Measurements from ENCODE around the gene RPL31. TPM values are rescaled to one million over a fixed set of nuclear protein-coding genes. Genes with fewer than 3 reads are reported as not detected.

The RPL31 gene
- total and polyA plus RNA-seq, 2 donors (not counting 1 experiment from before 2014, with no cell fraction given), result 1,767 to 2,170 TPM

GRCh38 chr2:100990650-100991403 lies 11.3 kb upstream of the RPL31 start:
- POLR2A ChIA-PET, result no interaction called here
- no peak for ATAC-seq (ENCODE audit: low read depth)
- CTCF ChIA-PET, result no interaction called here

More at GRCh38 chr2:100990650-100991403, 11.3 kb upstream of the RPL31 start:
- H2AFZ ChIP-seq (ENCODE audit: insufficient read depth, low read depth, low read length, poor library complexity, severe bottlenecking), result no peak overlapping the region
- H3K4me2 ChIP-seq (replicated peaks; ENCODE audit: low read depth, low read length, poor library complexity, severe bottlenecking), result no peak overlapping the region
- no peak overlapping the region for H3K27ac Mint-ChIP-seq
- no peaks in the 10 kb centered on the region for H3K36me3 ChIP-seq (replicated peaks in 1 of 2; ENCODE audit: control extremely low read depth in 1 of 2, control insufficient read depth in 1 of 2, extremely low read depth in 1 of 2, insufficient read depth in 2 of 2, low read length in 1 of 2)
- H3K9ac ChIP-seq (ENCODE audit: low read length), result no peak overlapping the region
- H3K9me3 ChIP-seq (ENCODE audit: control extremely low read depth in 1 of 3, control insufficient read depth in 2 of 3, insufficient read depth in 1 of 3, low read length in 2 of 3), result peaks cover 0 to 8% (median 0%) of the 10 kb centered on the region in 3 donors
- WGBS (ENCODE audit: insufficient coverage), result 94% methylated on average over 21 of the region's 24 CpGs
- H3K79me2 ChIP-seq (ENCODE audit: control insufficient read depth, insufficient read depth, low read length), result no peaks in the 10 kb centered on the region
- no peak overlapping the region for H3K4me3 Mint-ChIP-seq
- H3K27me3 ChIP-seq (replicated peaks in 1 of 4; ENCODE audit: control extremely low read depth in 1 of 4, control insufficient read depth in 3 of 4, insufficient read depth in 4 of 4, low read length in 3 of 4), result no peaks in the 10 kb centered on the region
- no peaks in the 10 kb centered on the region for H4K20me1 ChIP-seq (ENCODE audit: control insufficient read depth, insufficient read depth, low read length, poor library complexity, severe bottlenecking)
- H3K27ac ChIP-seq (ENCODE audit: low read length in 2 of 2), result no peak overlapping the region
- H3K4me1 ChIP-seq (ENCODE audit: control insufficient read depth in 2 of 2, insufficient read depth in 2 of 2, low read length in 2 of 2), result peaks cover 0 to 11% of the 10 kb centered on the region in 2 donors
- peaks cover 3% of the 10 kb centered on the region for H3K27me3 Mint-ChIP-seq
- no peak for DNase-seq
- TF ChIP-seq CTCF (IDR thresholded peaks at IDR 0.05), result no peak
- TF ChIP-seq EZH2 (IDR thresholded peaks at IDR 0.05; ENCODE audit: borderline replicate concordance, insufficient read depth, low read depth, low read length, poor library complexity, severe bottlenecking), result no peak
- peaks cover 5% of the 10 kb centered on the region for H3K4me1 Mint-ChIP-seq
- no peak overlapping the region for H3K4me3 ChIP-seq (ENCODE audit: control extremely low read depth in 1 of 5, extremely low read depth in 1 of 5, insufficient read depth in 1 of 5, low read depth in 2 of 5, low read length in 4 of 5)
- intact Hi-C loops (cut with micrococcal nuclease), result no loop called here
- no peaks in the 10 kb centered on the region for H3K9me3 Mint-ChIP-seq (ENCODE audit: insufficient read depth)
